Uterus (tissue), 2 donors: ENCODE data around the gene OPCML.

Source experiments
- POLR2A ChIP-seq, 2 donors: fragments of 450-650 bp; IDR thresholded peaks; one replicate each; pipeline ENCODE4 v1.6.1; 2016; ENCODE audit warnings: antibody characterized with exemption in 2 of 2, mild to moderate bottlenecking in 1 of 2, moderate library complexity in 1 of 2
- TF ChIP-seq, protein P1 (sequence below), 4 experiments: fragments of 200-600 bp in 2 of 4; fragments of 450-650 bp in 2 of 4; sonication (generic) in 2 of 4; IDR thresholded peaks; one replicate each; pipeline ENCODE4 v1.5.1; 2016 to 2019; ENCODE audit warnings: antibody characterized with exemption in 4 of 4, mild to moderate bottlenecking in 2 of 4, moderate library complexity in 1 of 4

DNA sequence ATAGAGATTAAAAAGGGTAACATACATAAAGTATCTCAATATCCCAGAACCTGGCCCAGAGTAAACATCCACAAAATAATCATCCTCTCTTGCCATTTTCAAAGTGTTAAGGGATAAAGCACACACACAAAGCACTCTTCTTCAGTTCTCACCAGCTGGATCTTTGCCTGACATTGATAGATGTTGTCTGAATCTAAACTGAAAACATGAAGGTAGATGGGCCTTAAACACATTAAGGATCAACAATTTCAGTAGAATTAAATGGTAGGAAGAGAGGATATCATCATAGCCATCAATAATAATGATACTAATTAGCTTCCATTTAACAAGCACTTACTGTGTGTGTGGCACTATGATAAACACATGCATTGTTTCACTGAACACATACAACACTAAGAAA lies 261.1 kb downstream of the OPCML start:
- TF ChIP-seq, protein P1, sequence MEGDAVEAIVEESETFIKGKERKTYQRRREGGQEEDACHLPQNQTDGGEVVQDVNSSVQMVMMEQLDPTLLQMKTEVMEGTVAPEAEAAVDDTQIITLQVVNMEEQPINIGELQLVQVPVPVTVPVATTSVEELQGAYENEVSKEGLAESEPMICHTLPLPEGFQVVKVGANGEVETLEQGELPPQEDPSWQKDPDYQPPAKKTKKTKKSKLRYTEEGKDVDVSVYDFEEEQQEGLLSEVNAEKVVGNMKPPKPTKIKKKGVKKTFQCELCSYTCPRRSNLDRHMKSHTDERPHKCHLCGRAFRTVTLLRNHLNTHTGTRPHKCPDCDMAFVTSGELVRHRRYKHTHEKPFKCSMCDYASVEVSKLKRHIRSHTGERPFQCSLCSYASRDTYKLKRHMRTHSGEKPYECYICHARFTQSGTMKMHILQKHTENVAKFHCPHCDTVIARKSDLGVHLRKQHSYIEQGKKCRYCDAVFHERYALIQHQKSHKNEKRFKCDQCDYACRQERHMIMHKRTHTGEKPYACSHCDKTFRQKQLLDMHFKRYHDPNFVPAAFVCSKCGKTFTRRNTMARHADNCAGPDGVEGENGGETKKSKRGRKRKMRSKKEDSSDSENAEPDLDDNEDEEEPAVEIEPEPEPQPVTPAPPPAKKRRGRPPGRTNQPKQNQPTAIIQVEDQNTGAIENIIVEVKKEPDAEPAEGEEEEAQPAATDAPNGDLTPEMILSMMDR (IDR thresholded peaks at IDR 0.05): no peak
- no peak for TF ChIP-seq POLR2A (IDR thresholded peaks at IDR 0.05)
